K562 (cell line): ENCODE results near the gene ADAM23. TPM values are rescaled to one million over a fixed set of nuclear protein-coding genes. Genes with fewer than 3 reads are reported as not detected.

ENCODE experiments used
- ATAC-seq: fragments of 200-7000 bp; cut with Tn5 transposase; 3 replicates; pipeline ENCODE4 v1.9.1; 2020; ENCODE audit warnings: moderate library complexity
- BruUV-seq: library from RNA; stranded (reverse); fragments of 400-500 nt; replicated peaks from 2 replicates; lab custom pipeline; 2021; lab: Mats Ljungman, UMichigan
- CTCF ChIA-PET: fragments of 300-600 bp; formaldehyde crosslinking; extraction: SDS; loops from one replicate; lab custom pipeline; 2021; ENCODE audit warnings: low intra/inter-chr PET ratio; lab: Yijun Ruan, JAX
- POLR2A ChIA-PET: fragments of 300-600, 350-650 bp; sonication (Branson Sonifier 250); formaldehyde crosslinking; extraction: SDS; loops from one replicate; lab custom pipeline; 2021; ENCODE audit warnings: antibody characterized with exemption, inconsistent platforms; lab: Yijun Ruan, JAX
- DNase-seq, 4 experiments: peaks; one replicate each; pipeline versions ENCODE4 v3.0.0 to v3.0.0-alpha.2; 2011 to 2018; ENCODE audit warnings: low spot score in 3 of 4, mixed read lengths in 3 of 4; ENCODE audit errors: extremely low read depth in 1 of 4
- FAIRE-seq: peaks from 2 replicates; lab custom pipeline; 2011; peaks lifted over from hg19 to GRCh38; lab: Jason Lieb, UNC
- H2AFZ ChIP-seq: 2 replicates; pipeline ENCODE4 v1.6.0; 2011; ENCODE audit warnings: low read depth, low read length, control low read depth, inconsistent platforms
- H3K27ac ChIP-seq: fragments of 200-600 bp; 3 replicates; pipeline ENCODE4 v1.8.0; 2011; ENCODE audit warnings: low read depth, mild to moderate bottlenecking, control low read depth, inconsistent platforms, low read length, moderate library complexity, mixed read lengths; ENCODE audit errors: extremely low read depth
- H3K27me3 ChIP-seq, 2 experiments: fragments of 300-600 bp in 1 of 2; 2 replicates in 1 of 2; 3 replicates in 1 of 2; pipeline versions ENCODE4 v1.6.0 to v1.8.0; 2011; ENCODE audit warnings: inconsistent platforms in 2 of 2, low read length in 2 of 2, mild to moderate bottlenecking in 1 of 2, mixed read lengths in 1 of 2, moderate library complexity in 1 of 2; ENCODE audit not compliant: control insufficient read depth in 2 of 2, insufficient read depth in 2 of 2
- H3K36me3 ChIP-seq: fragments of 300-600 bp; 3 replicates; pipeline ENCODE4 v1.8.0; 2011; ENCODE audit warnings: mild to moderate bottlenecking, low read length, inconsistent platforms; ENCODE audit not compliant: control insufficient read depth, insufficient read depth
- H3K4me1 ChIP-seq, 2 experiments: fragments of 200-600 bp in 1 of 2; replicated peaks in 1 of 2; 2 replicates in 1 of 2; 3 replicates in 1 of 2; pipeline versions ENCODE4 v1.5.1 to v1.8.0; 2011; ENCODE audit warnings: inconsistent platforms in 2 of 2, low read length in 2 of 2, mild to moderate bottlenecking in 1 of 2, mixed read lengths in 1 of 2, moderate library complexity in 1 of 2; ENCODE audit not compliant: control insufficient read depth in 2 of 2, insufficient read depth in 2 of 2
- H3K4me2 ChIP-seq: 2 replicates; pipeline ENCODE4 v1.6.1; 2011; ENCODE audit warnings: low read length, control low read depth, inconsistent platforms, mixed read lengths; ENCODE audit not compliant: insufficient read depth
- H3K4me3 ChIP-seq: fragments of 200-600 bp; sonication (generic), shearing (Covaris generic); 2 replicates; pipeline ENCODE4 v1.5.1; 2016; ENCODE audit warnings: control low read depth, inconsistent platforms
- H3K79me2 ChIP-seq: fragments of 200-600 bp; 3 replicates; pipeline ENCODE4 v1.8.0; 2011; ENCODE audit warnings: low read length, inconsistent platforms; ENCODE audit not compliant: control insufficient read depth, insufficient read depth
- H3K9ac ChIP-seq, 2 experiments: 2 replicates each; pipeline versions ENCODE4 v1.6.0 to v1.6.1; 2011; ENCODE audit warnings: low read depth in 2 of 2, low read length in 2 of 2, control low read depth in 1 of 2, inconsistent platforms in 1 of 2, mild to moderate bottlenecking in 1 of 2, mixed read lengths in 1 of 2; ENCODE audit not compliant: insufficient read depth in 1 of 2
- H3K9me1 ChIP-seq: one replicate; pipeline ENCODE4 v1.6.0; 2011; ENCODE audit warnings: inconsistent platforms, mild to moderate bottlenecking, low read length, moderate library complexity; ENCODE audit not compliant: control insufficient read depth, insufficient read depth
- H3K9me3 ChIP-seq: replicated peaks from 2 replicates; pipeline ENCODE4 v1.5.1; 2011; ENCODE audit warnings: low read depth, low read length, inconsistent platforms; ENCODE audit not compliant: control insufficient read depth, insufficient read depth
- H4K20me1 ChIP-seq: replicated peaks from 2 replicates; pipeline ENCODE4 v1.6.1; 2011; ENCODE audit warnings: low read length, inconsistent platforms, mixed read lengths; ENCODE audit not compliant: control insufficient read depth, insufficient read depth
- CBFA2T3 ChIP-seq: fragments of 450-650 bp; IDR thresholded peaks from 2 replicates; pipeline ENCODE4 v1.6.1; 2017
- KLF6 ChIP-seq: fragments of 250-450 bp; sonication (Bioruptor Pico); IDR thresholded peaks from 2 replicates; pipeline ENCODE4 v1.4.0; 2020; ENCODE audit warnings: mild to moderate bottlenecking, moderate library complexity, borderline replicate concordance
- PCBP1 ChIP-seq: fragments of 200-400 bp; formaldehyde crosslinking; IDR thresholded peaks from 2 replicates; pipeline ENCODE4 v1.6.1; 2018; ENCODE audit warnings: mild to moderate bottlenecking, low read depth, low read length; ENCODE audit not compliant: poor library complexity, severe bottlenecking
- POLR2H ChIP-seq: IDR thresholded peaks from 2 replicates; pipeline ENCODE4 v1.6.1; 2016; ENCODE audit warnings: missing genetic modification characterization, low read depth, mild to moderate bottlenecking, control low read depth, missing compliant biosample characterization, moderate library complexity
- RCOR1 ChIP-seq, 2 experiments: IDR thresholded peaks; 2 replicates each; pipeline ENCODE4 v1.6.1; 2012; ENCODE audit warnings: low read depth in 2 of 2, low read length in 2 of 2, borderline replicate concordance in 1 of 2, improper control_type of control experiment in 1 of 2
- RERE ChIP-seq: sonication (generic); formaldehyde crosslinking; IDR thresholded peaks from 2 replicates; pipeline ENCODE4 v1.8.0; 2023; ENCODE audit warnings: missing genetic modification reagents, mild to moderate bottlenecking, borderline replicate concordance
- SRF ChIP-seq, 2 experiments: fragments of 250-450, 450-650 bp in 1 of 2; sonication (Bioruptor Pico) in 1 of 2; sonication (generic) in 1 of 2; formaldehyde crosslinking; IDR thresholded peaks; 2 replicates each; pipeline versions ENCODE4 v1.5.0 to v1.5.1; 2020 to 2022; ENCODE audit warnings: mild to moderate bottlenecking in 1 of 2, missing genetic modification reagents in 1 of 2
- TAF15 ChIP-seq: fragments of 200-400 bp; formaldehyde crosslinking; IDR thresholded peaks from 2 replicates; pipeline ENCODE4 v1.6.1; 2017; ENCODE audit warnings: mild to moderate bottlenecking, low read depth, low read length, moderate library complexity
- ZMIZ1 ChIP-seq, 2 experiments: fragments of 150-350 bp in 1 of 2; IDR thresholded peaks; 2 replicates each; pipeline ENCODE4 v1.6.1; 2012 to 2016; ENCODE audit warnings: low read depth in 2 of 2, low read length in 2 of 2, mild to moderate bottlenecking in 1 of 2, moderate library complexity in 1 of 2
- WGBS: fragments of 100-300 bp; shearing (Covaris generic); methylation state at CpG from one replicate; pipeline ENCODE4 v1.1.6; 2016; ENCODE audit warnings: low coverage, mixed read lengths; ENCODE audit not compliant: insufficient coverage; ENCODE audit errors: missing lambda C conversion rate; 5-methylcytosine and 5-hydroxymethylcytosine counted together
- in situ Hi-C: fragments of 300-500 bp; cut with MboI; formaldehyde crosslinking; loops from 4 replicates; pipeline ENCODE4 v1.15.0; 2018; ENCODE audit warnings: inconsistent platforms, mixed read lengths
- intact Hi-C: fragments of 100-400 bp; cut with micrococcal nuclease; formaldehyde crosslinking; loops from 2 replicates; pipeline ENCODE4 v1.14.2; 2022
- polyA plus RNA-seq, 8 experiments: library from polyadenylated mRNA; depleted of rRNA in 4 of 8; stranded (reverse) in 5 of 8; unstranded in 3 of 8; fragments of >200 nt; fragmentation: Nextera tagmentation in 2 of 8; fragmentation: Illumina TruSeq in 1 of 8; extraction: Ambion mirVana in 2 of 8; extraction: Trizol in 1 of 8; gene quantifications; 2 replicates each; pipeline versions ENCODE4 v1.2.1 to v1.2.3, GENCODE V29; 2011 to 2014; ENCODE audit warnings: inconsistent platforms in 1 of 8, missing spikeins in 1 of 8
- total RNA-seq, 7 experiments: library from RNA; depleted of rRNA in 6 of 7; stranded (reverse); fragments of >200 nt in 6 of 7; fragmentation: Illumina TruSeq in 2 of 7; extraction: Trizol in 2 of 7; gene quantifications; 2 replicates each; pipeline versions ENCODE4 v1.2.1 to v1.2.3, GENCODE V29; 2011 to 2021; ENCODE audit warnings: low replicate concordance in 1 of 7

Gene ADAM23
- total and polyA plus RNA-seq, 9 of the 15 experiments (the other 6 are each of a cell fraction or from before 2014, with no cell fraction given): 0.02 TPM; not detected in 8

- Histone ChIP-seq H3K4me3 (no peak overlapping the region), H2AFZ (no peak overlapping the region), H3K9ac (no peak overlapping the region), H3K79me2 (no peaks in the 10 kb centered on the region), H3K27me3 (no peaks in the 10 kb centered on the region; a peak in 1 of 5 replicates), H3K4me1 (no peaks in the 10 kb centered on the region), H3K27ac (no peak overlapping the region)
- ATAC-seq (no peak), FAIRE-seq (no peak), DNase-seq (no peak)
- POLR2A ChIA-PET: no interaction called here
- WGBS: 8% methylated on average over 2 of the region's 2 CpGs
- TF ChIP-seq ZMIZ1 (IDR thresholded peaks at IDR 0.05; ENCODE audit: low read depth in 2 of 2, low read length in 2 of 2) (no peak), CBFA2T3 (no peak), RERE (CRISPR knock-in tag) (no peak), TAF15 (no peak), KLF6 (CRISPR knock-in tag) (no peak), SRF (CRISPR knock-in tag; IDR thresholded peaks at IDR 0.05) (no peak), POLR2H (tag) (no peak), RCOR1 (IDR thresholded peaks at IDR 0.05; ENCODE audit: borderline replicate concordance in 1 of 2, low read depth in 2 of 2, low read length in 2 of 2) (no peak), PCBP1 (no peak)
- TF ChIP-seq, all 486 proteins: peak for 0
- intact Hi-C loops (no loop called here), in situ Hi-C loops (loop anchor here (25.0 kb wide), 1 partner anchor 900 kb away; no protein-coding TSS in a partner anchor)
- no peaks in the 10 kb centered on the region for H3K9me3 ChIP-seq
- CTCF ChIA-PET: no interaction called here
- BruUV-seq: no TSS peak
- H3K36me3 ChIP-seq: no peaks in the 10 kb centered on the region
- no peak overlapping the region for H3K4me2 ChIP-seq
- no peaks in the 10 kb centered on the region for H4K20me1 ChIP-seq
- H3K9me1 ChIP-seq: no peaks in the 10 kb centered on the region
These were observed 119.0 kb downstream of the ADAM23 start for GRCh38 chr2:206562375-206562774.
